Epithelial cell of prostate (primary cell): ENCODE results near the gene TOX2.

Experiments
- DNase-seq: peaks from one replicate; pipeline ENCODE4 v3.0.0-alpha.2; 2011; ENCODE audit warnings: low read depth, low spot score
- H3K27ac ChIP-seq: fragments of 450-650 bp; 2 replicates; pipeline ENCODE4 v1.5.1; 2017; ENCODE audit warnings: mild to moderate bottlenecking

The TOX2 gene

DNA sequence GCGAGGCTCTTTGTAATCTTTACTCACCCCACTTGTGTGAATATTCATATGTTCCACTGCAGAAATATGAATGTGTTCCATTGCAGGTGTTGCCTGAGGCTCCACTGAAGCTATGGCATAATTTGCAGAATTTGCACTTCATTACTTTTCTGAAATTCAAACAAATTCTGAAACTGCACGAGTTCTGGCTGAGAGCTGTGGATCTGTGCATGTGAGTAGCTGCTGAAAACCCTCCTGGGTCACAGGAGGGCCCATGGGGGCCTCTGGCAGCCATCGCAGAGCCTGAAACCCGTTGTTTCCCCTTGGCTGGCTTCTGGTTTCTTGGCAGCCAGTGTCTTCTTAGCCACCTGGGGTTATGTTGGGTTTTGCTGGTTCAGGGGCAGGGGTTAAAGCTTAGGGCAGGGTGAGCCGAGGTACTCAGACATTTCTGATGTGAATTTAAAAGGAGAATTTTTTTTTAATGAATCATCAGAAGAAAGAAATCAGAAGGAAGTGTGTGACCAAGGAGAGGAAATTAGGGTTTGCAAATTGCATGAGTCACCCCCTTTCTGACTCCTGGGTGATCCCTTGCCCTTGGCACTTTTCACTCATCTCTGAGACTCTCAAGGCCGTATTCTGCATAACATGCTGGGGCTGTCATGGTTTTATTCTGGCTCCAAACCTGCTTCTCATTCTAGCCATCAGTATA lies 40.6 kb downstream of the TOX2 start:
- peak overlapping the region; percentile 69 for H3K27ac ChIP-seq
- DNase-seq: peak; percentile 58

DNA sequence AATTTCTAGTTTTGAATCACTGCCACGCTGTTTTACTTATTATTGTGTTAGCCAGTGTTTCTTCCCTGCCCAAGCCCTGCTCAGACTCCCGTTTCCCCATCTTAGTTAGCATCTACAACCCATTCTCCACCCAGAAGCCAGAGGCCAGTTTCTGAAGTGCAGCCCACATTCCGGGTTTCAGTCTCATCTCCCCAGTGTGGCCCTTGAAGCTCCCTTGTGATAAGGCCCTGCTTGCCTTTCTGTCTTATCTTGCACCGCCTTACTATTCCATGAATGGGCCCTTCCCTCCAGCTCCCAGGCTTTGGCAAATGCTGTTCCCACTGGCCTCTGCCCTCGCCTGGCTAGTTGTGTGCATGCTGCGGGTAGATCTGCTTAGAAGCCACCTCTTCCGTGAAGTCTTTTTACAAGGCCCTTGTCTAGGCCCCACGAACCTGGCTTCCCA lies 41.1 kb downstream of the TOX2 start:
- DNase-seq: no peak

DNA sequence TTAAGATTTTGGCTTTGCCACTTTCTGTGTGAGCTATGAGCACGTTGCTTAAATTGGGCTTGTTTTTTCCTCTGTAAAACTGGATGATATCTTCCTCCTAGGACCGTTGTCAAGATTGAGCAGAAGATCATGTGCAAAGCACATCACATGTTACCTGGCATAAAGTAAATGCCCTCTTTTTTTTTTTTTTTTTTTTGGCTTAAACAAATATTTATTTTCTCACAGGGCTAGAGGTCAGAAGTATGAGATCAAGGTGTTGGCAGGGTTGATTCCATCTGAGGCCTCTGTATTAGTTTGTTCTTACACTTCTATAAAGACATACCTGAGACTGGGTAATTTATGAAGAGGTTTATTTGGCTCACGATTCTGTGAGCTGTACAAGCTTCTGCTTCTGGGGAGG lies 42.7 kb downstream of the TOX2 start:
- no peak for DNase-seq
- no peak overlapping the region for H3K27ac ChIP-seq

More for the DNA sequence above, 41.1 kb downstream of the TOX2 start:
- peak overlapping the region; percentile 69 for H3K27ac ChIP-seq

GRCh38 chr20:43958626-43959025 lies 44.0 kb downstream of the TOX2 start:
- no peak for DNase-seq
- no peak overlapping the region for H3K27ac ChIP-seq

GRCh38 chr20:43959079-43959919 lies 44.6 kb downstream of the TOX2 start:
- no peak overlapping the region for H3K27ac ChIP-seq
- no peak for DNase-seq

DNA sequence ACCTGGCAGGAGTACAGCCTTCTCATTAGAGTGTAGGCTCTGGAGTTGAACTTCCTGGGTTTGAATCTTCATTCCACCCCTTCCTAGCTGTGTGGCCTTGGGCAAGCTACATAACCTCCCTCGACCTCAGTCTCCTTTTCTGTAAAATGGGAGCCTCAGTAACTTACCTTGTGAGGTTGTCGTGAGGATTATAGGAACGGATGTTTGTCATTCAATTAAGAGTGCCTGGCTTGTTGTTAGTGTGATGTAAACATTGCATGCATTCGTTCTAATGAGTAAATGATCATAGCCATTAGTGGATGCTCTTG lies 45.2 kb downstream of the TOX2 start:
- DNase-seq: no peak
- H3K27ac ChIP-seq: no peak overlapping the region

DNA sequence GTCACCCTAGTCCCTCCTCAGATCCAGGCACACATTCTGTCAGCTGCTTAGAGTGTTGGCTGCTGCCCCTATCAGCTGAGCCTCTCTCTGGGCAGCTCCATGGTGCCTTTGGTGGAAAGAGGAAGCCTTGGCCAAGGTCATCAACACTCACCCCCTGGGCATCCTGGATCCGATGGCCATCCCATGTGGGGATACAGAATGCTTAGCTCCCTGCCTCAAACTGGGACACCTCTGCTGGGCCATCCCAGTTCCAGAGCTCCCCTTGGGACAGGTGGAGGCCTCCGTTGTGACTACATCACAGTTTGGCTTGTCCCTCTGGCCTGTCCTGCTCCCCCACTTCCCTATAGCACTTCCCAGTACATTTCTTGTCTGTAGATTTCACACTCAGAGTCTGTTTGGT lies 45.6 kb downstream of the TOX2 start:
- no peak overlapping the region for H3K27ac ChIP-seq
- DNase-seq: no peak

DNA sequence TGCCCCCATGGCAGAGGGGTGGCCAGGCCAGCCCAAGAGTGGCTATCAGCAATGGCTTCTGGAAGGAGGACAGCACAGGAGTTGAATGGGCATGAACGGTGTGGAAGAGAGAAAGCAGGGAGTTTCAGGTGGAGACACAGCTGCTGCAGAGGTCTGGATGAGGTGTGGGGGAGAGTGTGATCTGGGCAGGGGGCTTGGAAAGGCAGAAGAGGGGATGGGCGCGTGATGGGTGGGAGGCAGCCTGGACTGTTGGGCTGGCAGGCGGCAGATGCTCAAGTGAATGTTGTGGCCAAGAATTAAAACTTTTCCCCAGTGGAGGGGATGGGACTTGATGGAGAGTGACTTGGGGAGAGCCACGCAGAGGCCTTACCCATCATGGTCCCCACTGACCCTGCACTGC lies 46.5 kb downstream of the TOX2 start:
- no peak overlapping the region for H3K27ac ChIP-seq
- DNase-seq: no peak

DNA sequence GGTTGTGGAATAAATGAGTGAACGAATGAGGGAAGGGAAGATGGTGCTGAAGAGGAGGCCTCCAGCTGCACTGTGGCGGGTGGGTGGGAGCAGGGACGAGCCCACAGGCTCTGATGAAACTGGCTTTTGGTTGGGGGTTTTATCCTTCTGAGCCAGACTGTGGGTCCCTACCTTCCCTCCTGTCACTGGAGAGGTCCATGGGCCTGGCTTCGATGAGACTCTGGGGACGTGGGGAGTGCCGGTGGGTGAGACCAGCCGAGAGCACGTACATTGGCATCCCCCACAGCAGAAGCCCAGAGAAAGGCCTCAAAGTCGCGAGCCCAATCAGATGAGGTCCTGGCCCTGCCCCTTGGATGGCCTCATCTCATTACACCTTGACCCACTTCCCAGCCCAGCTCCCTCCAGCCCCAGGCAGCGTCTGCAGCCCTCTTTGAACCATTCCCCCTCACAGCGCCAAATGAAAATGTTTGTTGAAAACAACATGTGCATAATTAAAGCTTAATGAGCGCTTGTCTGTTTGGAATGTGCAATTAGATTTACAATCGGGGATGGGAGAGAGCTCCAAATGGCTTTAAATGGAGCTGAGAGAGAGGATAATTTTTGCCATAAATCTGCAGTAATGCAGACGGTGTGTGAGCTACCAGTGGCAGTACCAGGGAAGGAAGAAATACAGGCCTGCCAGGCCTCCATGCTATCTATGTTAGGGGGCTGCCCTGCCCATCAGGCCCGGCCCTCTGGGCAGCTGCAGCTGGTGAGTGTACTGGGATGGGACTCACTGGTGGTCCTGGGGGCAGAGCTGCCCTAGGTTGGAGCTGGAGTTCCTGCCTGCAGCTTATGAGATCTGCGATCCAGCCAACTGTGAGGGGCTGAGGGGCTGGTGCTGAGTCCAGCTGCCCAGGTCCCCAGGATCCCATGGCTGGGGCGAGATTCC lies 47.2 kb downstream of the TOX2 start:
- no peak for DNase-seq
- H3K27ac ChIP-seq: no peak overlapping the region

- DNase-seq: no peak
- H3K27ac ChIP-seq: no peak overlapping the region
Measured at GRCh38 chr20:43962530-43962929, 47.9 kb downstream of the TOX2 start.

DNA sequence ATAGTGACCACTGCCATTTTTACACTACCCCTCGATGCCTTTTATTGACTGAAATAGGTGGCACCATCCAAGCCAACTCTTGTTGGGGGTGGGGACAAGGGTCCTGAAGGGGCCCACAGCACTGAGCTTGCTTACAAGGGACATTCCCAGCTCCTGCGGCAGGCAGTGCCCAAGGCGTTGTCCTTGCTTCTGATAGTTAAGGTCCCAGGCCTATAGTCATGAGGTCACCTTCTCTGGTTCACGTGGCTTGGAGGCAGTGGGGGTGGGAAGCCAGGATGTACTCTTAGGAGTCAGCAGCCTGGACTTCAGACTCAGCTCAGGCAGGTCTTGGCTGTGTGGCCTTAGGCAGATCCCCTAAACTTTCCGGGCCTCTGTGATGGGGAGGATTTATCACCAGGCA lies 48.6 kb downstream of the TOX2 start:
- no peak overlapping the region for H3K27ac ChIP-seq
- no peak for DNase-seq

GRCh38 chr20:43963872-43964791 lies 49.5 kb downstream of the TOX2 start:
- H3K27ac ChIP-seq: no peak overlapping the region
- DNase-seq: no peak

GRCh38 chr20:43968341-43969000 lies 53.8 kb downstream of the TOX2 start:
- no peak for DNase-seq
- H3K27ac ChIP-seq: no peak overlapping the region

DNA sequence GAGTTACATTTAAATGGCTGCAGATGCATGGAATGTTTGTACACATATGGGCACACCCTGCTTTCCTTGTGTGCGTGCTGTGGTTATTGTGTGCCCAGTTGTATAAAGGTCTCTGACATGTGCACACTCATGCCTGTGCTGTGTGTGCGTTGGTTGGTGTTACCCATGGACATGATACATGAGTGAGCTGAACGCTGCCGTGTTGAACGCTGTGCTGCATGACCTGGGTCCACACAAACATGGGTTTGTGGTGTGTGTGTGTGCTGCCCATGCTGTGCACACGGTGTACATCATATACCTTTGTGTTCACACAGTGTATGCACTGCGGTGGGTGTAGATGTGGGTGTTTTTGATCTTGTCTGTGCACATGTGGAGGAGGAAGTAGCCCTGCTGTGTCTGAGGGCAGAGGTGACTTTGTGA lies 54.4 kb downstream of the TOX2 start:
- no peak overlapping the region for H3K27ac ChIP-seq
- no peak for DNase-seq

- DNase-seq: no peak
- no peak overlapping the region for H3K27ac ChIP-seq
Measured at GRCh38 chr20:43969501-43970182, 55.0 kb downstream of the TOX2 start.

- DNase-seq: no peak
- H3K27ac ChIP-seq: no peak overlapping the region
Measured at GRCh38 chr20:43971267-43971666, 56.6 kb downstream of the TOX2 start.

DNA sequence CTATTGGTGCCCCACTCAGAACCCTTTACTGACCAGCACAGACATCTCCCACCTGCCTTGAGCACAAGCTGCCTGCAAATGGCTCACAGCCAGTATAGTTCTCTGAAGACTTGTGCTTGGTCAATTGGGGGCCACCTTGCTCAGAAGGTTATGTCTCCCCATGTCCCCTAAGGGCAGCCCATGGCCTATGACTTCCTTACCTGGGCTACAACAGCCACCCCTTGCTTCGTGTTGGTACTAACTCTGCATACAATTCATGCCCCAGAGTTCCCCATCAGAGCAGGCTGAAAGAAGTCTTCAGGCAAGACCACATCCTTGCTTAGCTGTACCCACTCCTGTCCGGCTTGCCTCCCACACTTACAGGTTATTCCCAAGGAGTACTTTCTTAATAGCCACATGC lies 57.4 kb downstream of the TOX2 start:
- H3K27ac ChIP-seq: no peak overlapping the region
- DNase-seq: no peak

GRCh38 chr20:43972692-43973091 lies 58.0 kb downstream of the TOX2 start:
- DNase-seq: no peak
- H3K27ac ChIP-seq: no peak overlapping the region

DNA sequence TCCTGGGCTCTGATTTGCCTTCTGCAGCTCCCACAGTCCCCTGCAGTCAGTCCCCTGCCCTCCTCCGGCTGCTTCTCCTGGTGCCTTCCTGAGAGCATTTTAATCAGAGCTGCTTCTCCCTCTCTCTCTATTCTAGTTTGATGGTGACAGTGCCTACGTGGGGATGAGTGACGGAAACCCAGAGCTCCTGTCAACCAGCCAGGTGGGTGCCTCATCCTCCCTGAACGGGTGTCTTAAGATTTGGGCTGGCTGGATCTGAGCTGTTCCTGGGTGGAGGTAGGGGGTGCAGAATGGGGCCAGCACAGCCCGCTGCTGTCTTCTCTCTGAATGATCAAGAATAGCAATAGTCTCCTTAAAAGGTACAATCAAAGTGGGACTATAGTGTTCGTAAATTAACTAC lies 58.6 kb downstream of the TOX2 start:
- no peak for DNase-seq

More for the DNA sequence above, 58.6 kb downstream of the TOX2 start:
- H3K27ac ChIP-seq: no peak overlapping the region
